Colonic mucosa (tissue), 4 donors: ENCODE results near the gene BANP. TPM values are rescaled to one million over a fixed set of nuclear protein-coding genes. Genes with fewer than 3 reads are reported as not detected.
A peak's percentile ranks its signal among the peaks of the same experiment; 100 is the strongest.

Experiments used
- DNase-seq: peaks from one replicate; pipeline ENCODE4 v3.0.0-alpha.2; 2020
- H3K27ac ChIP-seq: fragments of 200-600 bp; one replicate; pipeline ENCODE4 v1.8.0; 2021
- H3K27me3 ChIP-seq: fragments of 200-600 bp; one replicate; pipeline ENCODE4 v1.8.0; 2021
- H3K36me3 ChIP-seq: fragments of 200-600 bp; one replicate; pipeline ENCODE4 v1.8.0; 2021
- H3K4me1 ChIP-seq: fragments of 200-600 bp; one replicate; pipeline ENCODE4 v1.8.0; 2021; ENCODE audit warnings: mild to moderate bottlenecking
- H3K4me3 ChIP-seq: fragments of 200-600 bp; one replicate; pipeline ENCODE4 v1.8.0; 2021
- H3K9ac ChIP-seq, 2 donors: one replicate each; pipeline ENCODE4 v1.7.0; 2013; ENCODE audit warnings: control low read depth in 2 of 2, low read depth in 2 of 2, low read length in 2 of 2
- H3K9me3 ChIP-seq: fragments of 200-600 bp; one replicate; pipeline ENCODE4 v1.8.0; 2021
- intact Hi-C: fragments of 100-400 bp; cut with DNase I; formaldehyde crosslinking; loops from one replicate; pipeline ENCODE4 v1.14.1; 2022
- total RNA-seq, 2 donors: library from RNA; stranded (reverse); fragmentation: NEBNext Ultra II Directional in 1 of 2; extraction: Animal tissue kit (Norgen Biotek cat#: 25700) in 1 of 2; gene quantifications; one replicate each; pipeline ENCODE4 v1.2.1, GENCODE V29; 2021
- TF ChIP-seq, protein P1 (sequence below): fragments of 200-600 bp; IDR thresholded peaks from one replicate; pipeline ENCODE4 v1.8.0; 2022; ENCODE audit warnings: antibody characterized with exemption, mild to moderate bottlenecking
- donor health status: healthy.
- donor health status: DM: no; HTN: no; CAD: no.
- donor health status: DM: no; HTN: no; CAD: no.

Gene BANP
- total RNA-seq, 2 donors from 2014 or later, result 18.6 to 29.7 TPM

DNA sequence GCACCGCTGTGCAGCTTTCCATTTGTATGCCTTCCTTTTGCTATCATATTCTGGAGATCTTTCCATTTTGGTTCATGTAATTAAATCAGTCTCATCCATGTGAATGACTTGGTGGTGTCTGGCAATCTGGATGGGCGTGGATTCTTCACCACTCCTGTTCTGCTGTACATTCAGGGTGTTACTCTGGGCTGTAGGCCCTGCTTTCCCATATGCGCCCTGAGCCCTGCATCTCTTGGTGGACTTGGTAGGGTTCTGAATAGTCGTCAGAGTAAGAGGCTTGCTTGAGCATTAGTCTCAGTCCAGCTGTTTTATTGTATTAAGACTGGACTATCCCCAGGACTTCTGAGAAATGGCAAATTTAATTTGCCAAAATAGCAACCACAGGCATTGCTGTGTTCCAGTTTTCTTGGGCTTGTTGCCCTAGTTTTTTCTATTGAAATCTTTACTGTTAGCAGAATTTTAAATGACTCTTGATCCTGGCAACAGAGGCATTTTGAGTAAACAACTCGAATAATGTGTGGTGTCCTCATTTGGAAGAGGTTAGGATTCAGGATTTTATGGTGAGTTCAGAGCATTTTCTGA, 14.9 kb downstream of the BANP start:
- Histone ChIP-seq H3K9me3 (no peaks in the 10 kb centered on the region), H3K4me3 (no peak overlapping the region), H3K36me3 (no peaks in the 10 kb centered on the region), H3K9ac (peak overlapping the region; percentile 35), H3K4me1 (peaks cover 5% of the 10 kb centered on the region), H3K27me3 (no peaks in the 10 kb centered on the region), H3K27ac (peak overlapping the region; percentile 5)
- TF ChIP-seq, protein P1, sequence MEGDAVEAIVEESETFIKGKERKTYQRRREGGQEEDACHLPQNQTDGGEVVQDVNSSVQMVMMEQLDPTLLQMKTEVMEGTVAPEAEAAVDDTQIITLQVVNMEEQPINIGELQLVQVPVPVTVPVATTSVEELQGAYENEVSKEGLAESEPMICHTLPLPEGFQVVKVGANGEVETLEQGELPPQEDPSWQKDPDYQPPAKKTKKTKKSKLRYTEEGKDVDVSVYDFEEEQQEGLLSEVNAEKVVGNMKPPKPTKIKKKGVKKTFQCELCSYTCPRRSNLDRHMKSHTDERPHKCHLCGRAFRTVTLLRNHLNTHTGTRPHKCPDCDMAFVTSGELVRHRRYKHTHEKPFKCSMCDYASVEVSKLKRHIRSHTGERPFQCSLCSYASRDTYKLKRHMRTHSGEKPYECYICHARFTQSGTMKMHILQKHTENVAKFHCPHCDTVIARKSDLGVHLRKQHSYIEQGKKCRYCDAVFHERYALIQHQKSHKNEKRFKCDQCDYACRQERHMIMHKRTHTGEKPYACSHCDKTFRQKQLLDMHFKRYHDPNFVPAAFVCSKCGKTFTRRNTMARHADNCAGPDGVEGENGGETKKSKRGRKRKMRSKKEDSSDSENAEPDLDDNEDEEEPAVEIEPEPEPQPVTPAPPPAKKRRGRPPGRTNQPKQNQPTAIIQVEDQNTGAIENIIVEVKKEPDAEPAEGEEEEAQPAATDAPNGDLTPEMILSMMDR, result no peak
- DNase-seq, result no peak
- intact Hi-C loops, result loop anchor here (10.0 kb wide), 1 partner anchor 59 kb away; no protein-coding TSS in a partner anchor

DNA sequence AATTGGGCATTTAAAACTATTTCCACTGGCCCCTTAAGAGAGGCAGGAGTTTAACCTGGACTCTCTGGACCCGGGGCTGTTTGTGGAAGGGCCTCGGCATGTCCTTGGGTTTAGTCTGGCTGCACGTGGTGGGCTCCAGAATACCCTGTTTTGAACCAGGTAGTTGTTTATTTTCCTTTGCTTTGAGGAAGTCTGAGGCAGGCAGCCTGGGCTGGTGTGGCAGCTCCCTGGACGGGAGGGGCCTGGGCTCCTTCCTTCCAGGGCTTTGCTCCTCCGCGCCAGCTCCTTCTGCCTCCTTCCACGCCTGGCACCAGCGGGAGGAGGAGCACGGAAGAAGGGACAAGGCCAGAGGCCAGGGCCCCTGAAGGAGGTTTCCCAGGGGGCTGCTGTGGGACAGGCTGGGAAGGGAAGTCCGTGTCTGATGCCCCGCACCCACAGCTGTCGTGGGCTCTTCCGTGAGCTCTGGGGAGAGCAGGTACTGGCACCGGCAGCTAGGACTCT, 15.5 kb downstream of the BANP start:
- TF ChIP-seq, protein P1, result no peak
- intact Hi-C loops, result loop anchor here (10.0 kb wide), 1 partner anchor 58 kb away; no protein-coding TSS in a partner anchor
- H3K36me3 ChIP-seq, result no peaks in the 10 kb centered on the region
- H3K4me1 ChIP-seq, result peaks cover 5% of the 10 kb centered on the region
- H3K9ac ChIP-seq, result peak overlapping the region; percentile 35
- H3K27ac ChIP-seq, result peak overlapping the region; percentile 5
- DNase-seq, result peak; percentile 49
- H3K27me3 ChIP-seq, result no peaks in the 10 kb centered on the region
- peaks cover 2% of the 10 kb centered on the region for H3K9me3 ChIP-seq
- no peak overlapping the region for H3K4me3 ChIP-seq

DNA sequence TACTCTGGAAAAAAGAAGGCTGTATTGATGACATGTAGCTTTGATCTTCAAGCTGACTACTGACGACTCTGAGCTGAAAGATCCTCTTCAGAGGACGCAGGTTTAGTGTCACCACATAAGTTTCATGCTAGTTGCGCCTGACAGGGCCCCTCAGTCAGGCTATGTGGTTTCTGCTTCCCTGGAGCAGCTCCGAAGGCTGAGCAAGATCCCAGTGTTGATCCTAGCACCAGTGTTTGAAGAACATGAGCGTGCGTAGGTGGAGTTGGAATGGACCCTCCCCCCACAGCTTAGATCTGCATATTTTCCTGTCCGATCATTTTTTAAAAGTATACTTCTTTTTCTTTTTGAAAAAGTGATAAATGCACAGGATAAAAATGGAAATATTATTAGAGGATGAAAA, 17.3 kb downstream of the BANP start:
- no peak for DNase-seq
- intact Hi-C loops, result loop anchor here (10.0 kb wide), 1 partner anchor 56 kb away; no protein-coding TSS in a partner anchor

DNA sequence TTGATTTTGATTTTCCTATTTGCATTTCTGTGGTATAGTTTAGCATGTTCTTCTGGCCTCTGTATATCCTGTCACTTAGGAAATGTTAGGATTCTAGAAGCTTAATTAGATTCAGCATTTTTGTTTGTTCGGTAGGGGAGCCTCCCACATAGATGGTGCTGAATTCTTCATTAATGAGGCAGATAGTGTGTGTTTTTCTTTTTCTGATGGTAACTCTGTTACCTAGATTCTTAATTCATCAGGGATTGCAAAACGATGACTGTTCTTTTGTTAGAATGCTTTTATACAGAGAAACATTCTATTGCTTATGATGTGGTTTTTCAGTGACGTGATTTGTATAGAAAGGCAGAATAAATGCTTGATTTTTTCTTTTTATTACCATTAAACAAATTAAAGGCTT, 19.0 kb downstream of the BANP start:
- TF ChIP-seq, protein P1, result no peak
- no peak overlapping the region for H3K4me3 ChIP-seq
- H3K9ac ChIP-seq, result no peak overlapping the region
- H3K36me3 ChIP-seq, result no peaks in the 10 kb centered on the region
- no peak overlapping the region for H3K27ac ChIP-seq
- intact Hi-C loops, result loop anchor here (5.0 kb wide), 1 partner anchor 467 kb away; no protein-coding TSS in a partner anchor
- no peak for DNase-seq
- H3K27me3 ChIP-seq, result no peaks in the 10 kb centered on the region
- H3K4me1 ChIP-seq, result peaks cover 5% of the 10 kb centered on the region
- peaks cover 4% of the 10 kb centered on the region for H3K9me3 ChIP-seq

More for the DNA sequence above, 17.3 kb downstream of the BANP start:
- Histone ChIP-seq H3K9me3 (peaks cover 4% of the 10 kb centered on the region), H3K4me3 (no peak overlapping the region), H3K27me3 (no peaks in the 10 kb centered on the region), H3K4me1 (peaks cover 5% of the 10 kb centered on the region), H3K9ac (no peak overlapping the region), H3K36me3 (no peaks in the 10 kb centered on the region), H3K27ac (no peak overlapping the region)
- TF ChIP-seq, protein P1, result no peak

DNA sequence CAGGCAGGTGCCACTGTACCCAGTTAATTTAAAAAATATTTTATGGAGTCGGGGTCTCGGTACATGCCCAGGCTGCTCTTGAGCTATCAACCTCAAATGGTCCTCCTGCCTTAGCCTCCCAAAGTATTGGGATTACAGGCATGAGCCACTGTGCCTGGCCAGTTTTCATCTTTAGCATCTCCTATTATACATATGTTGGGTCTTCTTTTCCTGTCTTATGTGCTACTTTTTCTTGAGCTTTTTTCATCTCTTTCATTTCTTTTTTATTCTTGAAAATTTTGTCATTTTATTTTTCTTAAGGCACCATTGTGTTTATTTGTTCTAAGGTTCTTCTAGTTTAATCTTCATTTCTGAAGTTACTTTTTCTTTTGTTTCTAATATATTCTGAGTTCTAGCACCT, 20.7 kb downstream of the BANP start:
- H3K4me1 ChIP-seq, result no peaks in the 10 kb centered on the region
- H3K9me3 ChIP-seq, result peaks cover 4% of the 10 kb centered on the region
- H3K4me3 ChIP-seq, result no peak overlapping the region
- H3K9ac ChIP-seq, result no peak overlapping the region
- TF ChIP-seq, protein P1, result no peak
- intact Hi-C loops, result loop anchor here (5.0 kb wide), 1 partner anchor 465 kb away; no protein-coding TSS in a partner anchor
- H3K27ac ChIP-seq, result no peak overlapping the region
- no peaks in the 10 kb centered on the region for H3K27me3 ChIP-seq
- DNase-seq, result no peak
- no peaks in the 10 kb centered on the region for H3K36me3 ChIP-seq
